ENCODE data around the gene PTPN23. TPM values are rescaled to one million over a fixed set of nuclear protein-coding genes. Genes with fewer than 3 reads are reported as not detected.

PTPN23 gene
- total and polyA plus RNA-seq, 2 experiments from 2014 or later = 14.3 to 48.8 TPM

GRCh38 chr3:47433796-47434195 lies 53.0 kb downstream of the PTPN23 start:
- TF ChIP-seq ZNF331 (CRISPR knock-in tag; IDR thresholded peaks at IDR 0.05; ENCODE audit: low read depth) = no peak
- TF ChIP-seq ZNF114 (CRISPR knock-in tag; IDR thresholded peaks at IDR 0.05) = no peak
- no peak for TF ChIP-seq REST (IDR thresholded peaks at IDR 0.05; ENCODE audit: unreplicated experiment)
- TF ChIP-seq EZH2 (IDR thresholded peaks at IDR 0.05; ENCODE audit: low read depth, unreplicated experiment) = no peak
- TF ChIP-seq, protein P1, sequence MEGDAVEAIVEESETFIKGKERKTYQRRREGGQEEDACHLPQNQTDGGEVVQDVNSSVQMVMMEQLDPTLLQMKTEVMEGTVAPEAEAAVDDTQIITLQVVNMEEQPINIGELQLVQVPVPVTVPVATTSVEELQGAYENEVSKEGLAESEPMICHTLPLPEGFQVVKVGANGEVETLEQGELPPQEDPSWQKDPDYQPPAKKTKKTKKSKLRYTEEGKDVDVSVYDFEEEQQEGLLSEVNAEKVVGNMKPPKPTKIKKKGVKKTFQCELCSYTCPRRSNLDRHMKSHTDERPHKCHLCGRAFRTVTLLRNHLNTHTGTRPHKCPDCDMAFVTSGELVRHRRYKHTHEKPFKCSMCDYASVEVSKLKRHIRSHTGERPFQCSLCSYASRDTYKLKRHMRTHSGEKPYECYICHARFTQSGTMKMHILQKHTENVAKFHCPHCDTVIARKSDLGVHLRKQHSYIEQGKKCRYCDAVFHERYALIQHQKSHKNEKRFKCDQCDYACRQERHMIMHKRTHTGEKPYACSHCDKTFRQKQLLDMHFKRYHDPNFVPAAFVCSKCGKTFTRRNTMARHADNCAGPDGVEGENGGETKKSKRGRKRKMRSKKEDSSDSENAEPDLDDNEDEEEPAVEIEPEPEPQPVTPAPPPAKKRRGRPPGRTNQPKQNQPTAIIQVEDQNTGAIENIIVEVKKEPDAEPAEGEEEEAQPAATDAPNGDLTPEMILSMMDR (conservative IDR thresholded peaks at IDR 0.05; ENCODE audit: low read depth in 2 of 2) = no peak
- TF ChIP-seq EZH2phosphoT487 (IDR thresholded peaks at IDR 0.05; ENCODE audit: unreplicated experiment) = no peak
- no peak for TF ChIP-seq CREB1 (CRISPR knock-in tag; IDR thresholded peaks at IDR 0.05; ENCODE audit: low read depth)
- no peak for TF ChIP-seq JUNB (IDR thresholded peaks at IDR 0.05; ENCODE audit: unreplicated experiment)
- no peak for TF ChIP-seq ZNF462 (CRISPR knock-in tag; IDR thresholded peaks at IDR 0.05)
- no peak for TF ChIP-seq STAT1 (IDR thresholded peaks at IDR 0.05; ENCODE audit: unreplicated experiment)
- no peak for TF ChIP-seq POLR2AphosphoS5 (IDR thresholded peaks at IDR 0.05; ENCODE audit: low read depth)
- TF ChIP-seq, protein P2, sequence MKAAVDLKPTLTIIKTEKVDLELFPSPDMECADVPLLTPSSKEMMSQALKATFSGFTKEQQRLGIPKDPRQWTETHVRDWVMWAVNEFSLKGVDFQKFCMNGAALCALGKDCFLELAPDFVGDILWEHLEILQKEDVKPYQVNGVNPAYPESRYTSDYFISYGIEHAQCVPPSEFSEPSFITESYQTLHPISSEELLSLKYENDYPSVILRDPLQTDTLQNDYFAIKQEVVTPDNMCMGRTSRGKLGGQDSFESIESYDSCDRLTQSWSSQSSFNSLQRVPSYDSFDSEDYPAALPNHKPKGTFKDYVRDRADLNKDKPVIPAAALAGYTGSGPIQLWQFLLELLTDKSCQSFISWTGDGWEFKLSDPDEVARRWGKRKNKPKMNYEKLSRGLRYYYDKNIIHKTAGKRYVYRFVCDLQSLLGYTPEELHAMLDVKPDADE (IDR thresholded peaks at IDR 0.05) = no peak
- no peak for TF ChIP-seq NANOG (IDR thresholded peaks at IDR 0.05; ENCODE audit: borderline replicate concordance)
- DNase-seq (ENCODE audit: low spot score) (no peak), ATAC-seq (no peak)
- Mint-ChIP-seq H3K36me3 (ENCODE audit: low read depth) (peaks cover 51% of the 10 kb centered on the region), H3K27ac (no peak overlapping the region; the same call in 1 of the 2 replicates), H3K4me3 (no peak overlapping the region), H3K9me3 (no peaks in the 10 kb centered on the region; the same call in 2 of the 3 replicates), H3K27me3 (ENCODE audit: insufficient read depth, low read depth, poor library complexity) (no peaks in the 10 kb centered on the region), H3K4me1 (peaks cover 5% of the 10 kb centered on the region; the same call in 2 of the 3 replicates)
- H3K79me2 ChIP-seq (replicated peaks; ENCODE audit: insufficient read depth) = 0 out of 2 replicates have a peak, but pooled peaks cover under 1% of the 10 kb centered on the region
- H3K36me3 ChIP-seq (ENCODE audit: insufficient read depth) = 0 out of 2 replicates have a peak, but pooled peaks cover 4% of the 10 kb centered on the region
- no peaks in the 10 kb centered on the region for H3K27me3 ChIP-seq (ENCODE audit: insufficient read depth)
- H3F3A ChIP-seq (replicated peaks; ENCODE audit: low read depth) = no peaks in the 10 kb centered on the region
- H3K4me2 ChIP-seq = no peak overlapping the region
- peaks cover 11% of the 10 kb centered on the region for H4K20me1 ChIP-seq (replicated peaks; ENCODE audit: insufficient read depth)
- no peaks in the 10 kb centered on the region; the same call in 1 of the 2 replicates for H3K4me1 ChIP-seq (ENCODE audit: insufficient read depth)
- H2AFZ ChIP-seq = no peak overlapping the region
- H3K27ac ChIP-seq (ENCODE audit: low read depth) = no peak overlapping the region
- no peaks in the 10 kb centered on the region for H3K9me2 ChIP-seq (ENCODE audit: insufficient read depth)
- no peak overlapping the region for H3K4me3 ChIP-seq

Data from GM23338 (cell line).